Left ventricle myocardium inferior (tissue), 1 donor: ENCODE results near the gene USP13. TPM values are rescaled to one million over a fixed set of nuclear protein-coding genes. Genes with fewer than 3 reads are reported as not detected.

Experiments
- DNase-seq: peaks from one replicate; pipeline ENCODE4 v3.0.0-alpha.2; 2020
- H3K27ac ChIP-seq: fragments of 200-600 bp; replicated peaks from 2 replicates; pipeline ENCODE4 v1.8.0; 2021
- H3K27me3 ChIP-seq: fragments of 200-600 bp; 2 replicates; pipeline ENCODE4 v1.8.0; 2021; ENCODE audit warnings: low read depth
- H3K36me3 ChIP-seq: fragments of 200-600 bp; 2 replicates; pipeline ENCODE4 v1.8.0; 2021
- H3K4me1 ChIP-seq: fragments of 200-600 bp; 2 replicates; pipeline ENCODE4 v1.8.0; 2021
- H3K4me3 ChIP-seq: fragments of 200-600 bp; 2 replicates; pipeline ENCODE4 v1.8.0; 2021; ENCODE audit warnings: mild to moderate bottlenecking, moderate library complexity
- H3K9me3 ChIP-seq: fragments of 200-600 bp; replicated peaks from 2 replicates; pipeline ENCODE4 v1.8.0; 2021
- intact Hi-C: fragments of 100-400 bp; cut with micrococcal nuclease; formaldehyde crosslinking; loops from one replicate; pipeline ENCODE4 v1.11.0; 2022
- total RNA-seq: library from RNA; stranded (reverse); fragmentation: NEBNext Ultra II Directional; extraction: Animal tissue kit (Norgen Biotek cat#: 25700); gene quantifications from one replicate; pipeline ENCODE4 v1.2.1, GENCODE V29; 2021
- TF ChIP-seq, protein P1 (sequence below): fragments of 200-600 bp; IDR thresholded peaks from 2 replicates; pipeline ENCODE4 v1.8.0; 2021; ENCODE audit warnings: antibody characterized with exemption, mild to moderate bottlenecking, borderline replicate concordance
- donor health status: DM: no; HTN: yes; CAD: no; lungs with severe emphysema.

USP13 gene
- total RNA-seq, 1 donor from 2014 or later, result 162 TPM

DNA sequence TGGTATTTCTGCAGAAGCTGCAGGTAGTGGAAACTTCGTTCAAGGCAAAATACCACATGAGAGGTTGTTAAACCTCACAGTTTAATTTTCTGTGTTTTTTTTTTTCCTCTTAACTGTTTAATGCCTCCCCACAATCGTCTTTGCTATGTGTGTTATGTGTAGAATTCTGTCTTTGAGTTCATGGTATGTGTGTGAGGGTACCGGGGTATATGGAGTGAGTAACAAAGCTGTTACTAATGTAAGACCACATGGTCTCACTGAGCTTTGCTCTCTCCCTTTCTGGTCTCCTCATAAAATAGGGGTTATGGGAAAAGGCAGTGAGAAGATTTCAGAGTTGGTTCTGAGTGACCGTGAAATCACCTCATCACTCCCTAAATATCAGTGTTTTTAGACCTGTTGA is 143.6 kb downstream of the USP13 start:
- Histone ChIP-seq H3K36me3 (no peaks in the 10 kb centered on the region), H3K27ac (no peak overlapping the region), H3K9me3 (no peaks in the 10 kb centered on the region), H3K4me3 (no peak overlapping the region), H3K4me1 (peaks cover 10% of the 10 kb centered on the region), H3K27me3 (no peaks in the 10 kb centered on the region)
- DNase-seq, result no peak
- intact Hi-C loops, result no loop called here
- TF ChIP-seq, protein P1, sequence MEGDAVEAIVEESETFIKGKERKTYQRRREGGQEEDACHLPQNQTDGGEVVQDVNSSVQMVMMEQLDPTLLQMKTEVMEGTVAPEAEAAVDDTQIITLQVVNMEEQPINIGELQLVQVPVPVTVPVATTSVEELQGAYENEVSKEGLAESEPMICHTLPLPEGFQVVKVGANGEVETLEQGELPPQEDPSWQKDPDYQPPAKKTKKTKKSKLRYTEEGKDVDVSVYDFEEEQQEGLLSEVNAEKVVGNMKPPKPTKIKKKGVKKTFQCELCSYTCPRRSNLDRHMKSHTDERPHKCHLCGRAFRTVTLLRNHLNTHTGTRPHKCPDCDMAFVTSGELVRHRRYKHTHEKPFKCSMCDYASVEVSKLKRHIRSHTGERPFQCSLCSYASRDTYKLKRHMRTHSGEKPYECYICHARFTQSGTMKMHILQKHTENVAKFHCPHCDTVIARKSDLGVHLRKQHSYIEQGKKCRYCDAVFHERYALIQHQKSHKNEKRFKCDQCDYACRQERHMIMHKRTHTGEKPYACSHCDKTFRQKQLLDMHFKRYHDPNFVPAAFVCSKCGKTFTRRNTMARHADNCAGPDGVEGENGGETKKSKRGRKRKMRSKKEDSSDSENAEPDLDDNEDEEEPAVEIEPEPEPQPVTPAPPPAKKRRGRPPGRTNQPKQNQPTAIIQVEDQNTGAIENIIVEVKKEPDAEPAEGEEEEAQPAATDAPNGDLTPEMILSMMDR, result no peak

DNA sequence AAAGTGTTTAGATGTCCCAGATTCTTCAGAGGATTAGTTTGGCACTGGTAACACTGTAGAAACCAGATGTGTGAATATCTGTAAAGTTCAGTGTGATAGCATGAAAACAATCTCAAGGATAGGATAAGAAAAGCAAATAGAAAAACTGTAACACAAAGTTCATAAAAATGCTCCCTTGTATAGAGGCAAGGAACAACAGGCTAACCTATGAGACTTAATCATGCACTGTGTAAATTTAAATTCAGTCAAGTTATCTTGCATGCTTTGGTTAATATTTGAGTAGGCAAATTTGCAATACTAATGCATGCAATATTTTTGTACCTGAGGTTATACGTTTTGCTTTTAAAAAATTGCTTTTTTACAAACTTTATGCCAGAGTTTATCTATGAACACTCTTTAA is 144.4 kb downstream of the USP13 start:
- DNase-seq, result no peak
- Histone ChIP-seq H3K4me1 (peaks cover 8% of the 10 kb centered on the region), H3K27me3 (no peaks in the 10 kb centered on the region), H3K4me3 (no peak overlapping the region), H3K9me3 (no peaks in the 10 kb centered on the region), H3K36me3 (no peaks in the 10 kb centered on the region), H3K27ac (no peak overlapping the region)
- intact Hi-C loops, result no loop called here
- TF ChIP-seq, protein P1, result no peak

DNA sequence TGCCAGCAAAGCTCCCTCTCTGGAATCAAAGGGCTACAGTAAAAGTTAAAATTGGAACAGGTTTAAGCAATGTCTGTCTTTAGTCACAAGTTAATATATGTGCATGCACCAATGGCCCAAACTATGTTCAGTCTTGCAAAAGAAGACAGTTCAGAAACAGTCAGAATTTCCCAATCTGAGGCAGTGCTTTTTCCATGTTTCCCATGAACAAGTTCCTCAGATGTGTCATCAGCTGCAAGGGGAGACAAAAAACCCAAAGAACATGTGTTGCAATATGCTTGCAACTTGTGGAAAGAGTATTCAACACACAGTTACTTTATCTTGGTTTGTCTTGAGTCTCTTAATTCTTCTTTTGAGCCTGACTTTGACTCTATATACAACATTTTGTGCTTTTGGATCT is 148.4 kb downstream of the USP13 start:
- Histone ChIP-seq H3K4me3 (no peak overlapping the region), H3K27me3 (no peaks in the 10 kb centered on the region), H3K36me3 (no peaks in the 10 kb centered on the region), H3K4me1 (no peaks in the 10 kb centered on the region), H3K9me3 (no peaks in the 10 kb centered on the region), H3K27ac (no peak overlapping the region)
- no peak for DNase-seq
- TF ChIP-seq, protein P1, result no peak
- intact Hi-C loops, result no loop called here

DNA sequence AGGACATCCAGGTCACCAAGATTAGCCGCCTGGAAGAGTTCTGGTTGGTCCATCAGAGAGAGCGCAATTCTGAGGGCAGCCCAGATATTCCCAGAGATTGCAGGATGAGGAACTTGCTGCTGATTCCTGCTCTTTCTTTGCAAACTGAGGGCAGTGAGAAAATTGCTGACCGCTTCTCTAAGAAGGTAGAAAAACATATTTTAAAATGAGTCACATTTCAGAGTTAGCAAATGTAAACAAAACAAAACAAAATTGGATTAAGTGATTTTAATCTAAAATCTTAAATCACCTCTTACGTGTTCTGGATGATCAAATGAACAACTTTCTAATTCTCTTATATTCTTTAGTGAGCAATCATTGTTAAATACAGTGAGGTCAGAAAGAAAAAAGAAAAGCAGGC is 149.0 kb downstream of the USP13 start:
- no peak for DNase-seq
- Histone ChIP-seq H3K36me3 (no peaks in the 10 kb centered on the region), H3K4me3 (no peak overlapping the region), H3K27me3 (no peaks in the 10 kb centered on the region), H3K27ac (no peak overlapping the region), H3K4me1 (no peaks in the 10 kb centered on the region), H3K9me3 (no peaks in the 10 kb centered on the region)
- intact Hi-C loops, result no loop called here
- TF ChIP-seq, protein P1, result no peak

DNA sequence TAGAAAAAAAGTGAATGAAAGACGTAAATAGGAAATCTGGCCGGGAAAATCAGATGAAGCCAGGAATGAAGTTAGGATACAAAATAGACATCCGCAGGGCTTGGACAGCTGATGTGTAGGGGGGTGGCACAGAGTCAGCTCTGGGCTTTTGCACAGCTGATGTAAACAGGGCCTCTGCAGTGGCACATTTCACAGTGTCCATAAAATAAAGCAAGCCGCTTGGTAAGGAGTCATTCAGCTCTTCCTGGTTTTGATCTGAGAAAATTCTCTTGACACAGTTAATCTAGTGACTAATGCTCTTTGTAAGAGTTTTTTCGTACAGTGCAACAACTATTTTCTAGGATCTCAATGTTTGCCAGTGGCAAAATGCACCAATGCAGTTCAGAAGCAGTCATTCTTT is 153.3 kb downstream of the USP13 start:
- Histone ChIP-seq H3K27ac (no peak overlapping the region), H3K9me3 (no peaks in the 10 kb centered on the region), H3K4me3 (no peak overlapping the region), H3K36me3 (no peaks in the 10 kb centered on the region), H3K4me1 (no peaks in the 10 kb centered on the region), H3K27me3 (no peaks in the 10 kb centered on the region)
- TF ChIP-seq, protein P1, result no peak
- intact Hi-C loops, result no loop called here
- DNase-seq, result no peak

DNA sequence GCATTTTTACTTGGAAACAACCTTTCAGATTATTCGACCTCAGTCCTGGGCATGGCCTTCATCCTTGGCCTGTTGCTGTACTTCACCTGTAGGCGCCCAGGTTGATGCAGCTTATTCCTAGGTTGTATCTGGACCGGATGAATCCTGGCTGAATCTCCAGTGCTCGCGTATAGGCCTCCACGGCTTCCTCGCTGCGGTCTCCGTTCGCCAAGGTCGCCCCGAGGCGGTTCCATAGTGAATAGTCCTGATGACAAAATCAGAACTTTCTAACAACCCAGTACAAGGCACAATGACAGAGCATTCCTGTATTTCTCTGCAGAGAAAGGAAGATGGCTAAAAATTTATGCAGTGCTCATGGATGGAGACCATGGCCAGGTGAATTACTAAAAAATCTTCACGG is 154.7 kb downstream of the USP13 start:
- intact Hi-C loops, result no loop called here
- Histone ChIP-seq H3K27me3 (no peaks in the 10 kb centered on the region), H3K4me3 (no peak overlapping the region), H3K36me3 (no peaks in the 10 kb centered on the region), H3K4me1 (no peaks in the 10 kb centered on the region), H3K9me3 (no peaks in the 10 kb centered on the region), H3K27ac (no peak overlapping the region)
- TF ChIP-seq, protein P1, result no peak
- no peak for DNase-seq
